Kidney capillary endothelial cell (primary cell): ENCODE data around the gene LYAR.
A peak's percentile ranks its signal among the peaks of the same experiment; 100 is the strongest.

Source experiments
- DNase-seq: peaks from one replicate; pipeline ENCODE4 v3.0.0-alpha.2; 2018; ENCODE audit warnings: low spot score

The LYAR gene

GRCh38 chr4:4315461-4316149 lies 25.7 kb upstream of the LYAR start:
- DNase-seq = no peak

GRCh38 chr4:4311193-4311592 lies 21.2 kb upstream of the LYAR start:
- no peak for DNase-seq

- peak; percentile 42 for DNase-seq
These were observed 19.0 kb upstream of the LYAR start for GRCh38 chr4:4308800-4309441.

GRCh38 chr4:4306920-4307319 lies 17.0 kb upstream of the LYAR start:
- DNase-seq = no peak

- no peak for DNase-seq
These were observed 12.5 kb upstream of the LYAR start for GRCh38 chr4:4302416-4302815.

GRCh38 chr4:4302001-4302400 lies 12.0 kb upstream of the LYAR start:
- no peak for DNase-seq

GRCh38 chr4:4299006-4299405 lies 9.1 kb upstream of the LYAR start:
- no peak for DNase-seq

GRCh38 chr4:4296283-4296846 lies 6.4 kb upstream of the LYAR start:
- DNase-seq = no peak

GRCh38 chr4:4293279-4293678 lies 3.3 kb upstream of the LYAR start:
- no peak for DNase-seq

- DNase-seq = peak; percentile 40
These were observed 385 bp downstream of the LYAR start for GRCh38 chr4:4289597-4289940.

GRCh38 chr4:4289055-4289454 lies 899 bp downstream of the LYAR start:
- no peak for DNase-seq

GRCh38 chr4:4288098-4288497 lies 1.9 kb downstream of the LYAR start:
- DNase-seq = no peak

- no peak for DNase-seq
These were observed 4.9 kb downstream of the LYAR start for GRCh38 chr4:4284827-4285618.

- DNase-seq = no peak
These were observed 8.2 kb downstream of the LYAR start for GRCh38 chr4:4281787-4282186.

GRCh38 chr4:4277531-4277930 lies 12.4 kb downstream of the LYAR start:
- no peak for DNase-seq

GRCh38 chr4:4274226-4274625 lies 15.7 kb downstream of the LYAR start:
- DNase-seq = no peak

- DNase-seq = no peak
These were observed 18.0 kb downstream of the LYAR start for GRCh38 chr4:4271912-4272311.

- DNase-seq = no peak
These were observed 19.4 kb downstream of the LYAR start for GRCh38 chr4:4270529-4270928.

- peak; percentile 59 for DNase-seq
These were observed 20.1 kb downstream of the LYAR start for GRCh38 chr4:4269856-4270255.

GRCh38 chr4:4269331-4269731 lies 20.6 kb downstream of the LYAR start:
- DNase-seq = no peak

- no peak for DNase-seq
These were observed 21.2 kb downstream of the LYAR start for GRCh38 chr4:4268776-4269175.

GRCh38 chr4:4267981-4268380 lies 22.0 kb downstream of the LYAR start:
- no peak for DNase-seq

- peak; percentile 37 for DNase-seq
These were observed 29.7 kb downstream of the LYAR start for GRCh38 chr4:4260185-4260751.
